Body of pancreas (tissue), 4 donors: ENCODE measurements around the gene BIN2.

ENCODE experiments used
- CTCF ChIP-seq, 7 experiments: fragments of 450-650 bp in 4 of 7; fragments of 200-600 bp in 3 of 7; sonication (generic) in 3 of 7; IDR thresholded peaks; one replicate each; pipeline ENCODE4 v1.5.1; 2016 to 2019; ENCODE audit warnings: antibody characterized with exemption in 7 of 7
- POLR2A ChIP-seq, 3 donors: fragments of 450-650 bp; IDR thresholded peaks; one replicate each; pipeline ENCODE4 v1.6.1; 2016; ENCODE audit warnings: antibody characterized with exemption in 3 of 3, mild to moderate bottlenecking in 2 of 3

GRCh38 chr12:51270067-51270950 lies 53.7 kb downstream of the BIN2 start, which contains the start of gene SMAGP:
- TF ChIP-seq POLR2A (IDR thresholded peaks at IDR 0.05), result peak in 2 of 3 donors; percentile 49 to 67
- peak in 1 of 7 experiments; percentile 1 for TF ChIP-seq CTCF (IDR thresholded peaks at IDR 0.05)
